GM19372 (cell line): Measurements from ENCODE around the gene RNF215.
A peak's percentile ranks its signal among the peaks of the same experiment; 100 is the strongest.
"Not testable (repeated sequence)": the region's sequence is repeated elsewhere in the genome, so short reads cannot be mapped to it uniquely, and the experiment has no call there.

Source experiments
- ATAC-seq: cut with Tn5 transposase; IDR thresholded peaks from one replicate; pipeline ENCODE4 v1.9.1; 2021; ENCODE audit warnings: mild to moderate bottlenecking, low read depth, moderate library complexity; ENCODE audit not compliant: unreplicated experiment

The RNF215 gene

DNA sequence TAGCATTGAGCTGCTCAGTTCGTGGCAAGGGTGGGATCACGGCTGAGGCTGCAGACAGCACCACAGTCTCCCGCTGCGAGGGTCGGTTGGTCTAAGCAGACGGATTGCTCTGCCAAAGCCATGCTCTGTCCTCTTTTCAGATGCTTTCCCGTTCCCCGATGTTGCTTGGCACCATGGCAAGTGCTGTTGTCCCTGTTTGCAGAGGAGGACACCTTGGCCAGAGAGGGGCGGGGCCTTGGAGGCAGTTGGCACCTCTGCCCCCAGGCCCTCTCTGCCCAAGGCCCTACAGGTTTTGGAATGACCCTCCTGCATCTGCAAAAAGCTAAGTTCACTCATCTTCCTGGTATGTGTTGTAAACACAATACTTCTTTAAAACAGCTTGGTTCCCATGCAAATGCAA, 18.8 kb downstream of the RNF215 start:
- no peak for ATAC-seq

DNA sequence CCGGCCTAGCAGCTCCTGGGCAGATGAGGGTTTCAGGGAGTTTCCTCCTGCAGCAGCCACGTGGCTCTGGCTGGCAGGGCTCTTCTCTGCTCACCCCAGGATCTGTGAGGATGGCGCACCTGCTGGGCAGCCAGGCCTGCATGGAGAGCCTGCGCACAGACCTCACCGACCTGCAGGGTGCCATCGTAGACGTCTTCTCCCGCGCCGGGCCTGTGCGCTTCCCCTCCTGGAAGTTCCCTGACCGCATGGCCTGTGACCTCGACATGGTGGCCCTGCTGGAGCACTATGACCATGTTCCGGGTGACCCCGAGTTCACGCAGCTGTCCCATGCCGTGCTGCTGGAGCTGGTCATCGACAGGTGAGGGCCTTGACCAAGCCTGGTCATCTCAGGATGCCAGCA, 21.3 kb downstream of the RNF215 start:
- no peak for ATAC-seq

DNA sequence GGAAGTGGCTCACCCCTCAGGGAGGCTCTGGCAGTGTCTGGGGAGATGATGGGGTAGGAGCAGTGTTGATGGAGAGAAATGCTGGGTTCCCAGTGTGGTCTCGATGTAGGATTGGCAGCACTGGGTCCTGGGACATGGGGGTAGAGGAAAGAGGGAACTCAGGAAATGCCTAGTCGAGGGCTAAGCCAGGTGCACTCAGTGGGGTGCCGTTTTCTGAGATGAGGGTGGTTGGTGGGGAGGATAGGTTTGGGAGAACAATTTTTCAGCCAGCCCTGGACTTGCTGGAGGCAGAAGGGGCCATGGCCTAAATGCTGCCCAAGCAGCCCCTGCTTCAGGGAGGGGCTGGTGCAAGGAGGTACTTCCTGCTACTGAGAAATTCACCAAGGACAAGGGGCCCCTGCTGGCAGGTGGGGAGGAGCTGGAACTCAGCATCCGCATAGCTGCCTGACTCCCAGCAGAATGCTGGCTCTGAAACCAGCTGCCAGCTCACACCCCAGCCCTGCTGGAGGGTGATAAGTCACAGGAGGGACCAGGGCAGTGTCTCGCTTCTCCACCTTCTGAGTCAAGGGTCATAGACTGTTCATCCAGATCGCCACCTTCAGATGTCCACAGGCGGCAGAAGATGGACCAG, 24.4 kb downstream of the RNF215 start:
- no peak for ATAC-seq

DNA sequence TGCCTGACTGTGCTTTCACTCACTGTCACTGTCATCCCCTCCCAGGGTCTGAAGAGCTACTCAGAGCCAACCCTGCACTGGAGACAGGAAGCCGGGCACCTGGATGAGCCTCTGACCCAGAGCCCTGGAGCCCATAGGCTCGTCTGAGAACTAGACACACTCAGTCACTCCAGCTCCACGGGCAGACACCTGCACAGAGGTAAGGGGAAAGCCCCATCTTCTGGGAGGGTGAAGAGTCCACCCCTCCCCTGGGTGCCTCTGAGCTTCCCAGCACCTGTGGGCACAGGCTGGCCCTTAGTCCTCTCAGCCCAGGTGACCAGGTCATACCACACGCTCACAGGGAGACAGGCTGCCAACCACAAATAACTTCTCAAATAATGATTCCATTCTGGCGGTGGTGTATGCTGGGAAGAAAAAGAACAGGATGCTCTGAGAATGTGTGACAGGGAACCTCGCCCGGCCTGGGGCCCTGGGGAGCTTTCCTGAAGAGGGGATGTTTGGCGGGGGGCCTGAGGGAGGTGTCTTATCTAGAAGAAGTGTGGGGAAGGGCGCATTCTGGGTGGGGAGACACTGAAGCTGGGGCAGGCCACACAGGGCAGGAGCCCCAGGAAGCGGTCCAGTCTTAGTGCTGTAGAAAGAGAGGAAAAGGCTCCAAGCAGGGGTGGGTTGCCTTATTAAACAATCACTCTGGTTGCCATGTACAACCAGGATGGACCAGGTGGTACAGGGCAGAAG, 25.1 kb downstream of the RNF215 start:
- ATAC-seq: no peak

DNA sequence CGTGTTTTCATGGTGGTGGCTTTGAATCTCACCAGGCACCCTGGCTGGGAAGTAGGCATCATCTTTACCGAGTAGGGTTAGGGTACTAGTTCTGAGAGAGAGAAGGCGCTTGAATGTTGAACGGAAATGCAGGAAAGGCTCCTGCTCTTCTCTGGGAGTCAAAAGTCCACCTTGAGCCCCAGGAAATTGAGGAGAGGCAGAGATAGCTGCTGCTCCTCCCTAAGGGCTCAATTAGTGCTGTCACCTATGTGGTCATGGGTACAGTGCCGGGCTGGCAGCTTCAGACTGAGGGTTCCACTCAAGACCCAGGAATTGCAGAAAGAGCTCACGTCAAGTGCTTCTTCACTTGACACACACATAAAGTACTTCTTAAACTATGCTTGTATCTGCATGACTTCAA, 28.7 kb downstream of the RNF215 start:
- no peak for ATAC-seq

DNA sequence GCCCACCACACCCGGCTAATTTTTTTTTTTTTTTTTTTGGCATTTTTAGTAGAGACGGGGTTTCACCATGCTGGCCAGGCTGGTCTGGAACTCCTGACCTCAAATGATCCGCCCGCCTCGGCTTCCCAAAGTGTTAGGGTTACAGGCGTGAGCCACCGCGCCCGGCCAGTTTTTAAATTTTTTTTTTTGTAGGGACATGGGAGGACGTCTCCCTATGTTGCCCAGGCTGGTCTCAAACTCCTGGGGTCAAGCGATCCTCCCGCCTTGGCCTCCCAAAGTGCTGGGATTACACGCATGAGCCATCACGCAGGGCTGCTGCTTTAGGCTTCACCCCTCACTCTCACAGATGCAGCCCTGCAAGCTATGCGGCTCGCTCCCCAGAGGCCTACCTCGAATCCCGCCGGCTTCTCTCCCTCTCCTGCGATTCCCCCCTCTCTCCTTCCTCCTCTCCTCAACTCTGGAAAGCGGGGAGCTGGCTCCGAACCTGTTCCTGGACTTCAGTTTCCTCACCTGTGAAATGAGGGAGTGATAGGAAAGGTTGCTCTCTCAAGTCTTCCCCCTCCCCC, 29.5 kb downstream of the RNF215 start:
- ATAC-seq: no peak

DNA sequence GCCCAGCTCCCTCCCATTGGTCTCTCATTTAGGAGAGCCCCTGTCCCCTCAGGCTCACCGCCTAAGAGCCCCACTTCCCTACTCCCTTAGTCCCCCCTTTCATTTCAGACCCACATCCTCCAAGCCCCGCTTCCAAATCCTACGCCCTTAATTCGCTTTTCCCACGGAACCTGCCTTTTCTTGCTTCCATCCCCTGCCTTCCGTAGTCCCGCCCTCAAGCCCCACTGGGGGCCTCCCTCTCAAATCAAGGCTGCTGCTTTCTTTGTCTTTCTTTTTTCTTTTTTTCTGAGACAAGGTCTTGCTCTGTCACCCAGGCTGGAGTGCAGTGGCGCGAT, 30.0 kb downstream of the RNF215 start:
- ATAC-seq: no peak

DNA sequence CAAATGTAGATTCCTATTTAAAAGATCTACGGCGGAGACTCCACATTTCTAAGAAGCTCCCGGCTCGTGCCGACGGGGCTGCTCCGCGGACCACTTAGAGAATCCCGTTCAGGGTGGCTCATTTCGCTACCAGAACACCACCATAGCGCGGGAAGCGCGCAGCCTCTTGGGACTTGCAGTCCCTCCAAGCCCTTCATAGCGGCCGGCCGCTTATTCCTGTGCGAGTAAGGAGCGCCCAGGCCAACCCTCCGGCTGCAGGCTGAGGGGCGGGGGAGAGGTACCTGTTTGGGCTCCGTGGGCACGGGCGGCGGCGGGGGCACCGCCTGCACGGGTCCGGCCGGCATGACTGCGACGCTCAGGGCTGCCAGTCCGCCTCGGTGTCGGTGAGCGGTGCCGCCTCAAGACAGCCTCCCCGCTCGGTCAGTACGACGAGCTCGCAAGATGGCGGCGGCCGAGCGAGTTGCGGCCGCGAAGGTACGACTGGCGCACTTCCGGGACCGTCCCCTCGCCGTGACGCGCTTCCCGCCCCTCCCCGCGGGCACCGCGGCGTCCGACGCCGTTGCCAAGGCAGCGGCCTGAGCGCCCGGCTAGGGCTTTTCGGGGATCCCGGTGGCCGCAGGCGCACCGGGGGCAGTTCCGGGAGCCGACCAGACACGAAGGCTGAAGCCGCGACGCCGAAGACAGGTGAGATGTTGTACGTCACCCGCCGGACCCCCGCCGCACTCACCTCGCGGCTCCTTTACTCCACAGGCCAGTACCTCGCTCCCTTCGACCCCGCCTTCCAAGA, 30.6 kb downstream of the RNF215 start, which contains the start of the genes CCDC157 and SF3A1:
Gene CCDC157 (plus strand): TSS at position 559 of the 787 bp plus-strand sequence. CDS start 8,994 bp downstream, outside the sequence.
Gene SF3A1 (minus strand): TSS at position 446 of the 787 bp plus-strand sequence. CDS start 102 bp downstream, at position 344.
- peak; percentile 95 for ATAC-seq

DNA sequence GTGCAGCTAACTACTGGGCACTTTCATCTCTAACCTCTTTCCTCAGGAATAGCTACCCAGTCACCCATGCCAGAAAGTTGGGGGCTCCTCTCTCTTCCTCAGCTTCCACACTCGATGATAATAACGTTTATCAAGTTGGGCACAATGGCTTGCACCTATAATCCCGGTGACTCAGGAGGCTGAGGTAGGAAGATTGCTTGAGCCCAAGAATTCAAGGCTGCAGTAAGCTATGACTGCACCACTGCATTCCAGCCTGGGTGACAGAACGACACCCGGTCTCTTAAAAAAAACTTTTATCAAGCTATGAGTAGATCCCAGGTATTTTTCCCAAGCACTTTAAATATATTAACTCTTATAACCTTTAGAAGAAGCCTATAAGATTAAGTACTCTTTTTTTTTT, 32.6 kb downstream of the RNF215 start:
- ATAC-seq: no peak

DNA sequence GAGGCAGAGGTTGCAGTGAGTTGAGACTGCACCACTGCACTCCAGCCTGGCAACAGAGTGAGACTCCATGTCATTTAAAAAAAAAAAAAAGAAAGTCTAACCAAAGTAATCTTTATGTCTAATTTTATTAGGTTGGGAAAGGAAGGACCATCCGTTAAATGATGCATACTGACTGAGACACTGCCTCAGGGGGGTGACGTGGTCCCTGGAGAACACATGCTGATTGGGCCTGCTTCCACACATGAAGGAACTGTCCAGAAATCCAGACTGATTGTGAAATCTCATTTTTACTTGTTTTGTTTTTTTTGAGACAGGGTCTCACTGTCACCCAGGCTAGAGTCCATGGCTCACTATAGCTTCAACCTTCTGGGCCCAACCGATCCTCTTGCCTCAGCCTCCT, 36.0 kb downstream of the RNF215 start:
- no peak for ATAC-seq

DNA sequence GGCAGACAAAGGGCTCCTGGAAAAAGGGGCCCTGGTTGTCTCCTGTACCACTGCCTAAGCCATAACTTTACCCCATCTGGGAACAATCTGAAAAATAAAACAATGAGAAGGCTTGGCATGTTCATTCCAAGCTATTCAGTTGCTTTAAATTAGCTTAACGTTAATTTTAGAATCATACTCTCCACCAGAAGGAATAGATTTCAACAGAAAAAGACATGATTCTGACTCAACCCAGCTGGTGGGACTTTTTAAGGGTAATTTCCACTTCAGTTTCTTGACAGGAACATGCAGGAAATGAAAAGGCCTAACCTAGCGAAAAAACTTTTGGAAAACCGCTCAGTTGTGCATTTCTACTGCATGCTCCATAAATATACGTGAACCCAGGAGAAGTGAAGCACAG, 38.4 kb downstream of the RNF215 start:
- no peak for ATAC-seq

DNA sequence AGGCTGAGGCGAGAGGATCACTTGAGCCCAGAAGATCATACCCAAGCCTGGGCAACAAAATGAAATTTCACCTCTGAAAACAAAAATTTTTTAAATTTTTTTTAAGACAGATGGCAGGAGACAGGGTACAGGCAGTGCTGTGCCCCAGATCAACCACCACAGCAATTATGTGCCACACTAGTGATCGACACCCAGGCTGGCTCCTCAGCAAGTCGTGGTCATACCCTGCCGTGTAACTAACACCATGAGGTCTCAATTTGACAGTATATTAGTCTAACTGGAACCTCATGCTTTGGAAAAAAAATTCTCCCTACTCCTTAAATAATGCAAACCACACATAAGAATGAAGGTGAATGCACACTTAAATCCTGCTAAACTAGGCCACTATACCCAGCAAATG, 38.8 kb downstream of the RNF215 start:
- no peak for ATAC-seq

DNA sequence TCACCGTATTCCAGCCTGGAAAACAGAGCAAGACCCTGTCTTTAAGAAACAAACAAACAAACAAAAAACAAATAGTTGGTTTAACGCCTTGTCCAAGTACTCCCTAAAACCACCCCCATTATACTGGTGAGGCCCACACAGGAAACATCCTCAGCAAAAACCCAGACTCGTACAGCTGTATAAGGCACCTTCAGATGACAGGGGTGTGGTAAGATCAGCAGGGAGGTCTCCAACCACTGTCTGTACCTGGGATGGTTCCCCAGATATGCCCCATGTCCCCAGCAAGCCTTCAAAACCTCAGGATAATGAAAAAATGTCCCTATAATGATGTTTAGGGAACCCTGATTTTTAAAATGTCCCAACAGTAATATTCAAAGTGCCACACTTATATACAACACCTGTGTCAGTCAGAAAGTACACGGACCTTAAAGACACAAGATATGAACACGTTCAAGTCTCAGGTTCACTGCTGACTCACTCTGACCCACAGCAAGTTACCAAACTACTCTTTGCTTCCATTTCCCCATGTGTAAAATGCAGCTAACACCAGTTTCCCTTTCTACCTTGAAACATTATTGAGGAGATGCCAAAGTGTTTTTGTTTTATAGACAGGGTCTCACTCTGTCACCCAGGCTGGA, 39.8 kb downstream of the RNF215 start:
- no peak for ATAC-seq

DNA sequence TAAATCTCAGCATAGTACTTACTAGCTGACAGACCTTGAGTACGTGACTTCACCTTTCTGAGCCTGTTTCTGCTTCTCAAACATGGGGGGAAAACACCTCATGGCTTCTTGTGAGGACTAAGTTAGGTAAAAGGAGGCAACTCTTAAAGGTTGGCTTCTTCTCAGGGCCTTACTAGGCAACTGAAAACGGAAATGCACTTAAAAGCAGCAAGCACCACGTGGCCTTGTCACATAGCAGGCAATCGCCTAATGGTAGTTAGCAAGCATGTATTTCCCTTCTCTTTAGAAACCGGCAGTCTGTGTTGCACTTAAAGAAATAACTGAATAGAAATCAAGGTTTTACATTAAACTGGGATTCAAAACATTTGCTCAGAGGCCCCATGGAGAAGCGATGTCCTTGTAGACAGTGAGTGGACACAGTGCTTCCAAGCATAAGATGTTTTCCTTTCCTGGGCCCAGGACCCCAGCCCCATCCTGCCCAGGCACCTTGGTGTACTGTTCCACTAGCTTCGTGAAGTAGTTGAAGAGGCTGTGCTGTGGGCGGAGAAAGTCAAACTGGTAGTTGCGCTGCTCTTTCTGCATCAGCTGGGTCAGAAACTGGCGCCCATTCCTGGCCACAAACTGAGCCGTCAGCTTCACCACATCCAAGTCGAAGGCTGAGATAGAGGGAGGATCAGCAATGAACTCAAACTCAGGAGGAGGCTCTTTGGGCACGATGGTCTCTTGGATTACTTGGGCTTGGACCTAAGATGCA, 42.6 kb downstream of the RNF215 start:
- no peak for ATAC-seq

DNA sequence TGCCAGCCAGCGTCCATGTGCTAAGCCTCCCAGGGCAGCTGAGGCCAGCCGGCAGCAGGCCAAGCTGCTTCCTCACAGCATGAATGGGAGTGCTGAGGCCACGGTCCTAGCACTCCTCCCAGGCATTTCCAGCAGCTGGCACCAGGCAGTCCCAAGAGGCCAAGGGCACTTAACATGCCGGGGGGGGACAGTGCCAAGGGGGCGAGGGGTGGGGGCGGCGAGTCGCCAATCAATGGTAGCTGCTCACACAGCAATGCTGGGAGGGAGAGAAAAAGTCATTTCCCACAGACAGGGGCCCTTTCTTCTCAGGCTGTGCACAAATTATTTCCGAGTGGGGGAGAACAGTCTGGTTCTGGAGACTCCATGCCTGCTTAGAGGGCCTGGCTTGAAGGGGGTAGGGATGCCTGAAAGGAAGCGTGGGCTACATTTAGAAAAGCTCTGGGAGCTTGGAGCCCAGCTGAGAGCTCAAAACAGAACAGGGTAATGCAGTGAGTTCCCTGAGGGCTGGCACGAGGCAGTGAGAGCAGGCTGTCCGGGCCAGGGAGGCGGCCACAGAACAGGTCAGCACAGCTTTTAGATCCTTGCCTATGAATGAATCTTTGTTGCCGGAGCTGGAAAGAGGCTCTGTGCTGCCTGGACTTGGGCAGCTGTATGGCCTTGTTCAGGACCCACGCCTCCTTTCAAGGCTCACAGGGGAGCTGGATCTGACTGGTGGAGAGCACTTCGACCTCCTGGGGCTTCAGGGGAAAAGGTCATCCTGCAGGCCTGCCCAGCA, 46.1 kb downstream of the RNF215 start:
- no peak for ATAC-seq

DNA sequence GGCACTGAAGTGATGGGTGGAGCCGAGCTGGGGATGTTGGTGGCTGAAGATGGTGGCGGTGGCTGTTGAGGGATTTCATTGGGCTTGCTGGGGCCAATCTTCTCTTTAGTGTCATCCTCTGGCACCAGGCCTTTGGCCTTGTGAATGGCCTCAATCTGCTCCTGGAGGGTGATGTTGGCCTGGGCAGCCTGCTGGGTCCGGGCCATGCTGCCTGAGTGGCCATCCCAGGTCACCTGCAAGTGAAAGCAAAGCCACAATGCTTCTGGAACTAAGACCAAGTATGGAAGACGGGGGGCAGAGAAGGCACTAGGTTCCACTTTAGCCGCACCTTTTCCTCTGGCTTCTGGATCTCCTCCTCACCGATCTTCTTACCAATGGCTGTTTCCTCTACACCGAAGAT, 48.4 kb downstream of the RNF215 start:
- ATAC-seq: no peak

DNA sequence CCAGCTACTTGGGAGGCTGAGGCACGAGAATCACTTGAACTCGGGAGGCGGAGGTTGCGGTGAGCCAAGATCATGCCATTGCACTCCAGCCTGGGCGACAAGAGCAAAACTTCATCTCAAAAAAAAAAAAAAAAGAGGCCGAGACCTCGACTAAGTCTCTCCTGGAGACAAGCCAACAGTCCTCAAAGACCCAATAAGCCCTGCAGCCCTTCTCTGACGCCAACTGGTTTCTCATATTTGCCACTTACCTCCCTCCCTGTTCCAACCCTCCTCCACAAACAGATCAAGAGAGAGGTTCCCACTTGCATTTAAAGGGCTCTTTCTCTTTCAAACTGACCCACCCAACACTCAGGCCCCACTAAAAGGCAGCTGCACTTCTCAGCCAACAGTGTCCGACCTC, 48.9 kb downstream of the RNF215 start:
- not testable (repeated sequence) for ATAC-seq

DNA sequence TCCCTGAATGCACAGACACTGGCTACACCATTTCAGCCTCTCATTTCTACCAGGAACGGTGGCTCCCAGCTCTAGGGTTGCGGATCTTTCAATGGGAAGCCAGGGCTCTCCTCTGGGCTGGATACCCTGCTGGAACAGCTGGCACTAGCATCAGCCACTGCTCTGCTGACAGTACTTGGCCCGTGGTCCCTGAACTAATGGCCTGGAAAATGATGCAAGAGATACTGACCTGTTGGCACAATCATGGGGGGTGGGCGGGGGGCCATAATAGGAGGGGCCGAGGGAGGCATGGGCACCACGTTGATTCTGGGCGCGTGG, 49.8 kb downstream of the RNF215 start:
- no peak for ATAC-seq

DNA sequence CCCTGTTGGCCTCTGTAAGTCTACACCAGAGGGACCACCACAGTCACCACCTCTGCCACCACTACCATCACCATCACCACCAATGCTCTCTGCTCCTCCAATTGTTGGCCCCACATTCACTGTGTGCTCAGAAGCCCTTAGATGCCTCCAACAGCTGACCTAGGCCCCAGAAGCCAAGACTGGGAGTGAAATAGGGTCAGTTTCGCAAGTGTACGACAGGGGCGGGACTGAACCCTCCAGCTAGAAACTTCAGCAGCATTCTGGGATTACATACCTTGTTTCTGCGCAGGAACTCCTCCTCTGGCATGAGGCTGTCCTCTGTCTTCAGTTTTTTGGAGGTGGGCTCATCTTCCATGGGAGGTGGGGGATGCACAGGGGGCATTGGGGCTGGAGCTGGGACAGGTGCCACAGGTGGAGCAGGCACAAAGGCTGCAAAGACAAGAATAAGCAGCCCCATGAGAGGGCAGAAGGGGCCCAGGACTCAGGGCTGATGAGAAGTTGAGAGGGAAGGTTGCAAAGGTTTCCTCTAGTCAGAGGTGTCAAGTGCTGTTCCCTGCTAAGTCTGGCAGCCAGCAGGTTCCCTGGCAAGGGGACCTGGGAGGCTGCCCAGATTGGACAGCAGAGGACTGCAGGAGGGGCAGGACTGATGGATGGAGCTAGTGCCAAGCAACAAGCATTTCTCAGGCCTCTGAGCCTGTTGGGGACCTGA, 50.3 kb downstream of the RNF215 start:
- ATAC-seq: no peak
